CD4-positive, alpha-beta T cell treated with Interleukin-4 for 1 hour (primary cell): ENCODE data around the gene SBK2.
"Not testable (repeated sequence)": the region's sequence is repeated elsewhere in the genome, so short reads cannot be mapped to it uniquely, and the experiment has no call there.

Experiments used
- DNase-seq, 2 donors: peaks; one replicate each; pipeline ENCODE4 v3.0.0-alpha.2; 2020 to 2022

Gene SBK2

GRCh38 chr19:55536951-55537740 is at the start of gene SBK2:
SBK2 (minus strand) TSS chr19:55537133; CDS start chr19:55536294, 839 bp downstream.
- DNase-seq = no peak

GRCh38 chr19:55585658-55586339 is 48.9 kb upstream of the SBK2 start:
- DNase-seq = peak; percentile 45 to 59

- no peak for DNase-seq
Measured at GRCh38 chr19:55584871-55585270, 47.9 kb upstream of the SBK2 start.

- not testable (repeated sequence) for DNase-seq
Measured at GRCh38 chr19:55583897-55584296, 47.0 kb upstream of the SBK2 start.

- not testable (repeated sequence) for DNase-seq
Measured at GRCh38 chr19:55582284-55582683, 45.4 kb upstream of the SBK2 start.

GRCh38 chr19:55581823-55582223 is 44.9 kb upstream of the SBK2 start:
- no peak for DNase-seq

GRCh38 chr19:55581145-55581822 is 44.4 kb upstream of the SBK2 start:
- peak in 1 of 2 donors; percentile 26 for DNase-seq

GRCh38 chr19:55580628-55581144 is 43.8 kb upstream of the SBK2 start, which contains the start of gene ZNF579:
ZNF579 (minus strand) TSS chr19:55580848; CDS start chr19:55579639, 1,209 bp downstream.
- DNase-seq = peak; percentile 77 to 80

- no peak for DNase-seq
Measured at GRCh38 chr19:55579766-55580621, 43.1 kb upstream of the SBK2 start.

- DNase-seq = no peak
Measured at GRCh38 chr19:55578761-55579747, 42.1 kb upstream of the SBK2 start.

- no peak for DNase-seq
Measured at GRCh38 chr19:55578031-55578760, 41.3 kb upstream of the SBK2 start.

- no peak for DNase-seq
Measured at GRCh38 chr19:55576746-55577145, 39.8 kb upstream of the SBK2 start.

- DNase-seq = not testable (repeated sequence)
Measured at GRCh38 chr19:55573929-55574328, 37.0 kb upstream of the SBK2 start.

- not testable (repeated sequence) for DNase-seq
Measured at GRCh38 chr19:55569477-55569876, 32.5 kb upstream of the SBK2 start.

- no peak for DNase-seq
Measured at GRCh38 chr19:55567708-55568328, 30.9 kb upstream of the SBK2 start.

GRCh38 chr19:55566823-55567222 is 29.9 kb upstream of the SBK2 start:
- no peak for DNase-seq

- DNase-seq = no peak
Measured at GRCh38 chr19:55563261-55563690, 26.3 kb upstream of the SBK2 start.

GRCh38 chr19:55559684-55560083 is 22.8 kb upstream of the SBK2 start:
- no peak for DNase-seq

GRCh38 chr19:55554741-55555152 is 17.8 kb upstream of the SBK2 start:
- DNase-seq = no peak

- no peak for DNase-seq
Measured at GRCh38 chr19:55554302-55554701, 17.4 kb upstream of the SBK2 start.
